HG02840 (cell line): ENCODE data around the gene SSC4D.
"Not testable (repeated sequence)": the region's sequence is repeated elsewhere in the genome, so short reads cannot be mapped to it uniquely, and the experiment has no call there.

Experiments used
- ATAC-seq: cut with Tn5 transposase; IDR thresholded peaks from one replicate; pipeline ENCODE4 v1.9.1; 2021; ENCODE audit warnings: mild to moderate bottlenecking, moderate library complexity, moderate number of reproducible peaks; ENCODE audit not compliant: unreplicated experiment, low FRiP score

SSC4D gene

DNA sequence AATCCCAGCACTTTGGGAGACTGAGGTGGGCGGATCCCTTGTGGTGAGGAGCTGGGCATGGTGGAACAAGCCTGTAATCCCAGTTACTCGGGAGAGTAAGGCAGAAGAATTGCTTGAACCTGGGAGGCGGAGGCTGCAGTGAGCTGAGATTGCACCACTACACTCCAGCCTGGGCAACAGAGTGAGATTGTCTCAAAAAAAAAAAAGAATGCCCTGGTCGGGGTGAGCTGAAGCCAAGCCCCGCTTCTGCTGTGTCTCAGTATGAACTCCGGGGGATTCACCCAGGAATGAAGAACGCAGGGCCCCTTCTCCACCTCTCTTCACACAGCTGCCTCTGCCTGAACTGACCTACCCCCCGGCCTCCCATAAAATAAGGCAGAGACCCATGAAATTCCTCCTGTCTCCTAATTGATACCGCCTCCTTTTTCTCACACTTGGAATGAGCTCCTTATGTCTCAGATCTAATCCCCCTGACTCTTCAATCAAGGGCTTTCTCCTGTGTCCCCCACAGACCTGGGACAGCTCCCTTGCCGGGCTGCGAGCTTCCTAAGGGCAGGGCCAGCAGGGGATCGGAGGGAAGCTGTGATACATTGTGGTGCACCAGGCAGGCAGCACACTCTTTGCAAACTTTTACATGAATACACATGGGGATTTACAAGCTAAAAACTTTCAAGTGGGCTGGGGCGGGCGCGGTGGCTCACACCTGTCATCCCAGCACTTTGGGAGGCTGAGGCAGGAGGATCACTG, 14.3 kb upstream of the SSC4D start:
- ATAC-seq: no peak

DNA sequence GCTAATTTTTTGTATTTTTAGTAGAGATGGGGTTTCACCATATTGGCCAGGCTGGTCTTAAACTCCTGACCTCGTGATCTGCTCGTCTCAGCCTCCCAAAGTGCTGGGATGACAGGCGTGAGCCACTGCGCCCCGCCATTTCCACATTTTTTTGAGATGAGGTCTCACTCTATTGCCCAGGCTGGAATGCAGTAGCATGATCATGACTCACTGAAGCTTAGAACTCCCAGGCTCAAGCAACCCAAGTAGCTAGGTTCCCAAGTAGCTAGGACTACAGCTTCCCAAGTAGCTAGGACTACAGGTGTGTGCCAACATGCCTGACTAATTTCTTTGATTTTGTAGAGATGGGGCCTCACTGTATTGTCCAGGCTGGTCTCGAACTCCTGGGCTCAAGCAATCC, 11.6 kb upstream of the SSC4D start:
- ATAC-seq: not testable (repeated sequence)

DNA sequence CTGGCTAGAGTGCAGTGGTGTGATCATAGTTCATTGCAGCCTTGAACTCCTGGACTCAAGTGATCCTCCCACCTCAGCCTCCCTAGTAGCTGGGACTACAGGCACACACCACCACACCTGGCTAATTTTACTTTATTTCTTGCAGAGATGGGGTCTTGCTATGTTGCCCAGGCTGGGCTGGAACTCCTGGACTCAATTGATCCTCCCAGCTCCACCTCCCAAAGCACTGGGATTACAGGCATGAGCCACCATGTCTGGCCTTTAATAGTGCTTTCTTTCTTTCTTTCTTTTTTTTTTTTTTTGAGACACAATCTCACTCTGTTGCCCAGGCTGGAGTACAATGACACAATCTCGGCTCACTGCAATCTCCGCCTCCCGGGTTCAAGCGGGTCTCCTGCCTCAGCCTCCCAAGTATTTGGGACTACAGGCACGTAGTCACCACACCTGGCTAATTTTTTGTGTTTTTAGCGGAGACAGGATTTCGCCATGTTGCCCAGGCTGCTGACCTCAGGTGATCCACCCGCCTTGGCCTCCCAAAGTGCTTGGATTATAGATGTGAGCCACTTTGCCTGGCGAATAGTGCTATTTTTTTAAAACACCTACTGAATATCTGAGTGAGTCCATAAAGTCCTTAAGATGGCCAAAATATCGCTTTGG, 8.3 kb upstream of the SSC4D start:
- not testable (repeated sequence) for ATAC-seq

DNA sequence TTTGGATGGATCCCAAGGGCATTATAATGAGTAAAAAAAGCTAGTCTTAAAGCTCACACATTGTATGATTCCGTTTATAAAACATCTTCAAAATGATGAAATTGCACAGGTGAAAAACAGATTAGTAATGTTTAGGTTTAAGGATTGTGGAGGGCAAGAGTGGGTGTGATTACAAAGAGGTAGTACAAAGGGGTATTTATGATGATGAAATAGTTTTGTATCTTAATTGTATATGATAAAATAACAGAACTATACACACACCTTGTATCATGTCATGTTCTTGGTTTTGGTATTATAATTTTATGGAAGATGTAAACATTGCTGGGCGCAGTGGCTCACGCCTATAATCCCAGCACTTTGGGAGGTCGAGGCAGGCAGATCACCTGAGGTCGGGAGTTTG, 2.8 kb upstream of the SSC4D start:
- ATAC-seq: no peak

DNA sequence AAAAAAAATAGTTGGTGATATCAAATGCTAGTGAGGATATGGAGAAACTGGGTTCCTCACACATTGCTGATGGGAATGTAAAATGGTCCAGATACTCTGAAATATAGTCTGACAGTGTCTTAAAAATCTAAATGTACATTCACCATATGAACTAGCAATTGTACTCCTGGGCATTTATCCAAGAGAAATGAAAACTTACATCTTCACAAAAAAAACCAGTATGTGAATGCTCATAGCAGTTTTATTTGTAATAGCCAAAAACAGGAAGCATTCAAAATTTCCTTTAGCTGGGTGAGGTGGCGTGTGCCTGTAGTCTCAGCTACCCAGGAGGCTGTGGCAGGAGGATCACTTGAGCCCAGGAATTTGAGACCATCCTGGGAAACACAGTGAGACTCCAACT, 2.1 kb upstream of the SSC4D start:
- no peak for ATAC-seq

DNA sequence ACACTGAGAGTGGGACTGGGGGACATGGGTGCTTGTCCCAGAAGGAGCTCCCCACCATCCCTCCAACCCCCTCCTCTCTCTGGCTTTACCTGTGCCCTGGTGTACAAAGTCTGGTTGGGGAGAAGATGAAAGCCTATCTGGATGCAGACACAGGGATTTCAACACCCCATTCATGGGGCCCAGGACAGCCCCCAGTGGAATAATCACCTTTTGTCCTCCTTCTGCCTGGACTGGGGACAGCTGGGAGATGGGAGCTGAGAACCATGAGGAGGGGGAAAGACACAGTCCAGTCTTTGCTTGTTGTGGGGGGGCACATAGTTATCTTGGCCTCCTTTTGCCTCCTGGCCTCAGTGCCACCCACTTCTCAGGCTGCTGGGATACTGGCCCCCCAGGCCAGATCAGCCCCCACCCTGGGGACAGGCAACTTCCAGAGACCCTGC, 1.4 kb downstream of the SSC4D start:
- no peak for ATAC-seq

DNA sequence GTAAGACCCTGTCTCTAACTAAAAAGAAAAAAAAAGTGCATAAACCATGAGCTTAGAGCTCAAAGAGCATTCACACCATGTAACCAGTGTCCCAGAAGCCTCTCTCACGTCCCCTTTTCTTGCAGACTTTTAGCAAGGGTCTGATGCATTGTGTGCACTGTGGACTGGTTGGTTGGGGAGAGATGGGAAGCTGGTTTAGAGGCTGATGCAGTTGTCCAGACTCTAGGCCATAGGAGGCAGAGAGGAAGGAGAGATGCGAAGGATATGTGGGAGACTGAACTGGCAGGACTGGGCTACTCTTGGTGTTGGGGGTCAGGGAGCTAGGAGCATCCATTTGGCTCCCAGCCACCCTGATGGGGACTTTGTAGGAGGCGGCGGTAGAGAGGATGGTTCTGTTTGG, 1.8 kb downstream of the SSC4D start:
- no peak for ATAC-seq

DNA sequence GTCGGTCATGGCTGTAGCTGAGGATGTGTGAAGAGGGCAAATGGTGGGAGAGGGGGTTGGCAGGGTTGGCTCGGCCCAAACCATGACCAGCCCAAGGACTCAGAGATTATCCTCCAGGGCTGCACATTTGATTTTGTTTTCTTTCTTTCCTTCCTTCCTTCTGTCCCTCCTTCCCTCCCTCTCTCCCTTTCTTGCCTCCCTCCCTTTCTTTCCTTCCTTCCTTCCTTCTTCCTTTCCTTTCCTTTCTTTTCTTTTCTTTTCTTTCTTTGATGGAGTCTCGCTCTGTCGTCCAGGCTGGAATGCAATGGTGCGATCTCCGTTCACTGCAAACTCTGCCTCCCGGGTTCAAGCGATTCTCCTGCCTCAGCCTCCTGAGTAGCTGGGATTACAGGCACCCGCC, 3.8 kb downstream of the SSC4D start:
- no peak for ATAC-seq

DNA sequence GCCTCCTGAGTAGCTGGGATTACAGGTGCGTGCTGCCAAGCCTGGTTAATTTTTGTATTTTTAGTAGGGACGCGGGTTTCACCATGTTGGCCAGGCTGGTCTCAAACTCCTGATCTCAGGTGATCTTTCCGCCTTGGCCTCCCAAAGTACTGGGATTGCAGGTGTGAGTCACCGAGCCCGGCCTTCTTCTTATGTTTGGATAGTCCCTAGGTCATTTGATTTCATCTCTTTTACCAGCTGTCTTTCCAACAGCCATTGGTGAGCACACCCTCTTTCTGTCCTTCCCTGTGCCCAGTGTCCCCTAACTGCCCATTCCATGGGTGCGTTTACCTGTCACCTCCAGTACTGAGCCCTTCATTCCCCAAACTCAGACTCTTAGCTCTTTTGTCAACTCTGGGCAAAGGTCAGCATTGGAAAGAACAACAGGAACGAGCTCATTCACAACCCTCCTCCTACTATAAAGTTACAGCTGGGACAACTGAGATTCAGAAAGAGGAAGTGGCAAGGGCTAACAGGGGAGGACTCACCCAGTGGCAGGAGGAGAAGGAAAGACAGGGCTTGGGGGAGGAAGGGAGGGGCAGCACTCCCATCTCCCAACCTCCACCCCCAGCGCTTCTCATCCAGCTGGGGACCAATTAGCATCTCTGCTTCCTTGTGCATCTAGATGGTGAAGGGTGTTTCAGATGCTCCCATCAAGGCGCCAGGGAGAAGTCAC, 5.6 kb downstream of the SSC4D start:
- no peak for ATAC-seq

DNA sequence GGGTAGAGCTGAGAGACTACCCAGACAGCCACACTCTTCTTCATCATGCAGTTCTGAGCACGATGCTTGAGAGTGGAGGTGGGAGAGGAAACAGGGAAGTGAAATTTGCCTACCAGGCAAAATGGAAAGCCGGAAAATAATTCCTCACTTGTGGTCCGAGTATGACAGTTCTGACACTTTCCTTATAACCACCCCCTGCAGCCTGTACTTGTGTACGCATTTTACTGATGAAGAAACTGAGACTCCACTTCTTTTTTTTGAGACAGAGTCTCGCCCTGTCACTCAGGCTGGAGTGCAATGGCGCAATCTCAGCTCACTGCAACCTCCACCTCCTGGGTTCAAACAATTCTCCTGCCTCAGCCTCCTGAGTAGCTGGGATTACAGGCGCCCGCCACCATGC, 6.4 kb downstream of the SSC4D start:
- not testable (repeated sequence) for ATAC-seq

DNA sequence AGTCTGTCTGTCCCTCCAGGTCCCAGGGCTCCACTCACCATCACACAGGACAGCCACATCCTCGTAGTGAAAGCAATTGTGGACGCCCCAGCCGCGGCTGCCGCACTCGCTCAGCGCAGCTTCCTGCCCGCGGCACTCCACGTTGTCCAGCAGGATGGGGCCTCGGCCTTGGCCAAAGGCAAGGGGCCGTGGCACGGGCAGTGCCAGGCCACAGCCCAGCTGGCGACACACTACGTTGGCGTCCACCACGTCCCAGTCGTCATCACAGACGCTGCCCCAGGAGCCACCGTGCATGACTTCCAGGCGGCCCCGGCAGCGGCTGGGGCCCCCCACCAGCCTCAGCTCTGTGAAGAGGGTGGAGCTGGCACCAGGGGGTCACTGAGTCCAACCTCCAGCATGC, 9.2 kb downstream of the SSC4D start:
- ATAC-seq: no peak

DNA sequence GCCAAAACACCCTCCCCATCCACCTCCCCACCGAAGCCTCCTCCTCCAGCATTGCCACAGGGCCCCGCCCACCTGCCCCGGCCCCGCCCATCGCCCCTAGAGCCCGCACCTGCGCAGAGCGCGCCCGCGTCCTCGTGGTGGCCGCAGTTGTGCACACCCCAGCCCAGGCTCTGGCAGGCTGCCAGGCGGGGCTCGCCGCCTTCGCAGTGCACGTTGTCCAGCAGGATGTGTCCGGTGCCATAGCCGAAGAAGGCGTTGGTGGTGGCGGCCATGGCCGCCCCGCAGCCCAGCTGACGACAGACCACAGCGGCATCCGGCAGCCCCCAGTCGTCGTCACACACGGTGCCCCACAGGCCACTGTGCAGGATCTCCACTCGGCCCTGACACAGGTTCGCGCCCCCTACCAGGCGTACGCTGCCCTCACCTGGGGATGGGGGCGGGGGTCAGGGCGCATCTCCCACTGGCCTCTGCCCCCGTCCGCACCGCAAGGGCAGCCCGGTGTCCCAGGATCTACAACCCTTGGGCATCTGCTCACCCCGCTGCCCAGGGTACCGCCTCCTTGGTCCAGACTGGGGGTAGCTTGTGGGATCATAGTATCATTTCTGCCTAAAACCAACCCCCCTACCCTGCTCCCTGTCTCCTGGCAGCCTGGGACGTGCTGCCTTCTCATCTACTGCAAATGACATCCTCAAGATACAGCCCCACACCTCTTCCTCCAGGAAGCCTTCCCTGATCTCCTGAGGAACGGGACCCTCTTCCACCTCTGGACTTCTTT, 11.9 kb downstream of the SSC4D start:
- no peak for ATAC-seq

DNA sequence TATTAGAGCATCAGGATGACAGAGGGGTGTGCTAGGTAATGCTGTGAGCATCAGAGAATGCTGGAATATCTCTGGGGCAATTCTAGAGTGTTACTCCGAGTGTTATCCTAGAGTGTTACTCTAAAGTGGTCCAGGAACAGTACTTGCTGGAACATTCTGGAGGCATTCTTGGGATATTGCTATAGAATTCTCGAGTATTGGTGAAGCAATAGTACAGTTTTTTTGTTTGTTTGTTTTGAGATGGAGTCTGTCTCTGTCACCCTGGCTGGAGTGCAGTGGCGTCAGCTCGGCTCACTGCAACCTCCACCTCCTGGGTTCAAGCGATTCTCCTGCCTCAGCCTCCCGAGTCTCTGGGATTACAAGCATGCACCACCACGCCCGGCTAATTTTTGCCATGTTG, 12.6 kb downstream of the SSC4D start:
- no peak for ATAC-seq

DNA sequence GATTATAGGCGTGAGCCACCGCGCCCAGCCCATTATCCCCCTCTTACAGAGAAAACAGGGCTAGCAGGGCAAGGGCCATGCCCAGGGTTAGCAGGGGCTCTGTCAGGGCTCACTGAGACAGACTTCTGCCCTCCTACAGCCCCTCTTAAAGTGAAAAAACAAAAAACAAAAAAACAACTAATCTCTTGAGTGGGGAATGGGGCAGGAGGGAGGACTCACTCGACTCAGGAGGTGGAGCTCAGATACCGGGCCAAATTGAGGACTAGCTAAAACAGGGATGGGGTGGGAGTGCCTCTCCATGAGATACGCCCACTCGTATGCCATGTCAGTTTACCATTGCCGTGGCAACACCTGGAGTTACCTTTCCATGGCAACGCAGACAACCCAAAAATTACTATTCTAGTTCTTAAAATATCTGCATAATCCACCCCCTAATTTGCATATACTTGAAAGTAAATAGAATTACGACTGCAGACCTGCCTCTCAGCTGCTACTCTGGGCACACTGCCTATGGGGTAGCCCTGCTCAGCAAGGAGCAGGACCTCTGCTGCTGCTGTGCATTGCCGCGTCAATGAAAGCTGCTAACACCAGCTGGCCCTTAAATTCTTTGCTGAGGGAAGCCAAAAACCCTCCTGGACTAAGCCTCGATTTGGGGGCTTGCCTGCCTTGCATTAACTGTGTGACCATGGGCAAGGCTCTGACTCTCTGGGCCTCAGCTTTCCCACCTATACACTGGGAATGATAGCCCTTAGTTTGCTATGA, 13.4 kb downstream of the SSC4D start:
- ATAC-seq: no peak

DNA sequence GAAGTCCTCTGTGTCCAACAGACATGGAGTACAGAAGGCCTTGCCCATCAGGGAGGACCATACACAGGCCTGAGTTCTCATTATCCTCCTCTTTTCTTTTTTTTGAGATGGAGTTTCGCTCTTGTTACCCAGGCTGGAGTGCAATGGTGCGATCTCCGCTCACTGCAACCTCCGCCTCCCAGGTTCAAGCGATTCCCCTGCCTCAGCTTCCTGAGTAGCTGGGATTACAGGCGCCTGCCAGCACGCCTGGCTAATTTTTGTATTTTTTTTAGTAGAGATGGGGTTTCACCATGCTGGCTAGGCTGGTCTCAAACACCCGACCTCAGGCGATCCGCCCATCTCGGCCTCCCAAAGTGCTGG, 13.9 kb downstream of the SSC4D start:
- ATAC-seq: not testable (repeated sequence)

DNA sequence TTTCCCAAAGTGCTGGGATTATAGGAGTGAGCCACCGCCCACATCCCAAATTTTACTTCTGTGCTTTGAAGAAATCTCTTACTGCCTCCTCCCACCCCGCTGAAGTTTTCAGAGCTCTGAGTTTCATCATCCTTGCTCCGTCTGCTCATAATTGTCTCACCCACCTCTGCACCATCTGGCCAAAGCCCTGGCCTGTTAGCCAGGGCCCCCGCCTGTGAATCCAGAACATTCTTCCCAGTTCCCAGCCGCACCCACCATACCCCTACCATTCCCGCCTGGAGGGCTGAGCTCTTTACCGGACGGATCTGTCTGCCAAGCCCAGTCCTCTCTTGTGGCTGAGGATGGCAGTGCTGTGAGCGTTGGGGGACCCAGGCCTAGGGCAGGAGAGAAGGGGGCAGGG, 14.5 kb downstream of the SSC4D start:
- ATAC-seq: no peak

DNA sequence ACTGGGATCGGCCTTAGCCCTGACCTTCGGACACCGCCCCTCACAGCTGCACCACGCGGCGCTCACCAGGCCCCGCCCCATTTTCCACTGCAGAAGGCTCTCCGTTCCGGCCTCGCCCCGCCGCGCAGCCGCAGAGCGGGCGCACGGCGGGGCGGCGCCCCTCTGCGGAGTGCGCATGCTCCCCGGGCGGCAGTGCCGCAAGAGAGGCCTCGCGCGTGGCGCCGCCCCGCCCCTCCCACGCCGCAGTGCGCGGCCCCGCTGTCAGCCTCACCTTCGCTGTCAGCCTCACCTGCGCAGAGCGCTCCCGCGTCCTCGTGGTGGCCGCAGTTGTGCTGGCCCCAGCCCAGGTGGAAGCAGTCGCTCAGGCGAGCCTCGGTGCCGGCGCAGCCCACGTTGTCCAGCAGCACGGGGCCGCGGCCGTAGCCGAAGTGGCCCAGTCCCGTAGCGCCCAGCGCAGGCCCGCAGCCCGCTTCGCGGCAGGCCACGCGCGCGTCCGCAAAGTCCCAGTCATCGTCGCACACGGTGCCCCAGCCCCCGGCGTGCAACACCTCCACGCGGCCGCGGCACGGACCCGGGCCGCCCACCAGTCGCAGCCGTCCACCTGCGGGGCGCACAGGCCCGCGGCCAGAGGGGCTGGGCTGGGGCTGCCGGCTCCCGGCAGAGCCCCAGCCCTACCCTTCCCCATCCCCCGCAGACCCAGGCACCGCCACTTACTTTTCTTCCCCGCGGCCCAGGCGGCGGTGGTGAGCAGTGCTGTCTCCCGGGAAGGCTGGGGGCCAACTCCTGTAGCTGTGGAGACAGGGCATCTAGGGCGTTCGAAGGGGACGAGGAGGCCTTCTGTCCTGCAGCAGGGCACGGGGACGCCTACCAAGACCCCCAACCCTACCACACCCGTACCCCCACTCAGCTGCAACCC, 16.1 kb downstream of the SSC4D start:
- ATAC-seq: peak; percentile 90

DNA sequence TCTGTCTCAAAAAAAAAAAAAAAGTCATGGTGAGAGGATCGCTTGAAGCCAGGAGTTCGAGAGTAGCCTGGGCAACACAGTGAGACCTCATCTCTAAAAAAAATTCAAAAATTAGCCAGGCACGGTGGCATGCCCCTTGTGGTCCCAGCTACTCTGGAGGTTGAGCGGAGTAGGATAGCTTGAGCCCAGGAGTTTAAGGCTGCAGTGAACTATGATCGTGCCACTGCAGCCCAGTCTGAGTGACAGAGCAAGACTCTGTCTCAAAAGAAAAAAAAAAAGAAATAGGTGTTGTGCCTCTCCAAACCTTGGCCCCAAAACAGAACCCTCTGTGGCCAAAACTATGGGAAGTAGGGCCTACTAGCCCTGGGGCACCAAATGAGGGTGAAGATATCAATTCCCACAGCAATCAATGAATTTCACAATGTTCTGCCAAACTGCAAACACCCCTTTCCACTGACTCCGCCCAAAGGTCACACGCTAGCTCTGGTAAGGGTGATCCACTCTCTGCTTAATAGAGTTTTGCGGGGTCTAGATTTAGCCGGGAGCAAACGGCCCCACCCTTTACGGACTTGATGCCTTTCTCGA, 16.9 kb downstream of the SSC4D start:
- ATAC-seq: no peak

DNA sequence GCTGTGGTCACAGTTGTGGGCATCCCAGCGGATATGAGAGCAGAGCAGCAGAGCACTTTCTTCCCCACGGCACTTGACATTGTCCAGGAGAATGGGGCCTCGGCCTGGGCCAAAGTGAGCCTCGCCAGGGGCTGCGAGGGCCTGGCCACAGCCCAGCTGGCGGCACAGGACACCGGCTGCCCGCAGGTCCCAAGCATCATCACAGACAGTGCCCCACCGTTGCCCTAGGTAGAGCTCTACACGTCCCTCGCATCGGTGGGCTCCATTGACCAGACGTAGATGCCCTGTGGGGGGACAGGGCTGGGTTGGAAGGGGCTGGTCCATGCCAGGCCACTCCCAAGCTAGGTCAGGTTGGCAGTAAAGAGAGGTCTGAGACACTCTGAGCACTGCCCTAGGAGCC, 19.4 kb downstream of the SSC4D start:
- ATAC-seq: no peak
